Measurements from ENCODE around the gene TRAPPC5. TPM values are rescaled to one million over a fixed set of nuclear protein-coding genes. Genes with fewer than 3 reads are reported as not detected.

TRAPPC5 gene
- total RNA-seq, 4 donors from 2014 or later, result 46.8 to 111 (median 93.1) TPM

DNA sequence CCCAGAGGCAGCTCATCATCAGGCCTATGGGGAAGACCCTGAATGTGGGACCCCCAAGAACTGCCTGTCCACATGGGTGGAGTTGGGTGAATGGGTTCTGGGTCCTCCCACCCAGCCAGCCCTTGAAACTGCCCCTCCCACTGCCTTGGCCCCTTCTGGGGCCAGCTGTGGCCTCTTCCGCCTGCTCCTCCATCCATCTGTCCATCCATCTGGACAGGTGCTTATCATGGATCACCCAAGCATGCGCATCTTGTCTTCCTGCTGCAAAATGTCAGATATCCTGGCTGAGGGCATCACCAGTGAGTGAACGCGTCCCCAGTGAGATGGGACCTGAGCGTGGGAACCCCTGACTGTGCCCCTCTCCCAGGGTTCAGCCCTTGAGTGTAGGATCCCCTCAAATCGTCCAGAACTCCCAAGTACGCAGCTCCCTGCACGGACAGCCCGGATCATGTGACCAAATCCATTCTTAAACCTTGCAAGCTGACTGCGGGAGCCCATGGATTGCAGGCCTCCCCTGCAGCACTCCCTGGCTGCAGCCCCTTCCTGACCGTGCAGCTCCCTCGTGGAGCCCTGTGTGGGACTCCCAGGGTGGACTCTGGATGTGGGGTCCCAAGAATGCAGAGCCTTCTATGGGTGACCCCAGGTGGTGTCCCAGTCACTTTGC, 41.7 kb upstream of the TRAPPC5 start:
- H3K27ac ChIP-seq, result no peak overlapping the region
- no peaks in the 10 kb centered on the region for H3K36me3 ChIP-seq
- WGBS, 2 donors, result 75 to 79% methylated on average over 10 to 12 of the region's 12 CpGs
- no peaks in the 10 kb centered on the region for H3K27me3 ChIP-seq
- peaks cover 4 to 15% of the 10 kb centered on the region in 2 donors for H3K4me1 ChIP-seq
- intact Hi-C loops (cut with DNase I), result loop anchor here (5.0 kb wide), 1 partner anchor 43 kb away; the partner anchor contains the start of gene TRAPPC5
- DNase-seq, result no peak
- H3K9me3 ChIP-seq, result no peaks in the 10 kb centered on the region
- no peak overlapping the region for H3K4me3 ChIP-seq (replicated peaks in 1 of 3)
- TF ChIP-seq, protein P1, sequence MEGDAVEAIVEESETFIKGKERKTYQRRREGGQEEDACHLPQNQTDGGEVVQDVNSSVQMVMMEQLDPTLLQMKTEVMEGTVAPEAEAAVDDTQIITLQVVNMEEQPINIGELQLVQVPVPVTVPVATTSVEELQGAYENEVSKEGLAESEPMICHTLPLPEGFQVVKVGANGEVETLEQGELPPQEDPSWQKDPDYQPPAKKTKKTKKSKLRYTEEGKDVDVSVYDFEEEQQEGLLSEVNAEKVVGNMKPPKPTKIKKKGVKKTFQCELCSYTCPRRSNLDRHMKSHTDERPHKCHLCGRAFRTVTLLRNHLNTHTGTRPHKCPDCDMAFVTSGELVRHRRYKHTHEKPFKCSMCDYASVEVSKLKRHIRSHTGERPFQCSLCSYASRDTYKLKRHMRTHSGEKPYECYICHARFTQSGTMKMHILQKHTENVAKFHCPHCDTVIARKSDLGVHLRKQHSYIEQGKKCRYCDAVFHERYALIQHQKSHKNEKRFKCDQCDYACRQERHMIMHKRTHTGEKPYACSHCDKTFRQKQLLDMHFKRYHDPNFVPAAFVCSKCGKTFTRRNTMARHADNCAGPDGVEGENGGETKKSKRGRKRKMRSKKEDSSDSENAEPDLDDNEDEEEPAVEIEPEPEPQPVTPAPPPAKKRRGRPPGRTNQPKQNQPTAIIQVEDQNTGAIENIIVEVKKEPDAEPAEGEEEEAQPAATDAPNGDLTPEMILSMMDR (IDR thresholded peaks at IDR 0.05), result no peak
- TF ChIP-seq POLR2A (IDR thresholded peaks at IDR 0.05), result no peak

DNA sequence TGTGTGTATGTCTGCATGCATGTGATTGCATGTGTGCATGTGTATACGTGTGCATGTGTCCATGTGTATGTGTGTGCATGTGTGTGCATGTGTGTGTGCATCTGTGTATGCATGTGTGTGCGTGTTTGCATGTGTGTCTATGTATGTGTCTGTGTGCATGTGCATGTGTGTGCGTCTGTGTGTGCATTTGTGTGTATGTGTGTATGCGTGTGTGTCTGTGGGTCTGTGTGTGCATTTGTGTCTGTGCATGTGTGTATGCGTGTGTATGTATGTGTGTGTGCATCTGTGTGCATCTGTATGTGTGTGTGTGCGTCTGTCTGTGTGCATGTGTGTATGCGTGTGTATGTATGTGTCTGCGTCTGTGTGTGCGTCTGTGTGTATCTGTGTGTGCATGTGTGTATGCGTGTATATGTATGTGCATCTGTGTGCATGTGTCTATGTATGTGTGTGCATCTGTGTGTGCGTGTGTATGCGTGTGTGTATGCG, 40.7 kb upstream of the TRAPPC5 start:
- no peak for DNase-seq
- Histone ChIP-seq H3K36me3 (no peaks in the 10 kb centered on the region), H3K9me3 (no peaks in the 10 kb centered on the region), H3K4me3 (replicated peaks in 1 of 3) (no peak overlapping the region), H3K4me1 (peaks cover 4 to 15% of the 10 kb centered on the region in 2 donors), H3K27ac (no peak overlapping the region), H3K27me3 (no peaks in the 10 kb centered on the region)
- intact Hi-C loops (cut with DNase I), result loop anchor here (5.0 kb wide), 1 partner anchor 42 kb away; the partner anchor contains the start of gene TRAPPC5
- TF ChIP-seq, protein P1 (IDR thresholded peaks at IDR 0.05), result no peak
- no peak for TF ChIP-seq POLR2A (IDR thresholded peaks at IDR 0.05)
- WGBS, 2 donors, result 94 to 95% methylated on average over 13 of the region's 13 CpGs

DNA sequence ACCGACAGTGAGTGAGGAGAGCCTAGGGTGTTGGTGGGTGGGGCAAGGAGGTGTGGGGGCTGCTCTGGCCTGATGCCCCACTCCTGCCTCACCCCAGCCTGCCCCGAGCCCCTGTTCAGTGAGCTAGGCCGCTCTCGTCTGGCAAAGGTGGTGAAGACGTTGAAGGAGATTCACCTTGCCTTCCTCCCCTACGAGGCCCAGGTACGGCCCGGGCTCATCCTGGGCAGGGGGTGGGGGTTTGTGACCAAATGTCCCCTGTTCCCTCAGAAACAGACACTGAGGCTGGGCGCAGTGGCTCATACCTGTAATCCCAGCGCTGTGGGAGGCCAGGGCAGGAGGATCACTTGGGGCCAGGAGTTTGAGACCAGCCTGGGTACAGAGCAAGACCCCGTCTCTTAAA, 39.8 kb upstream of the TRAPPC5 start:
- WGBS, 2 donors, result 88 to 89% methylated on average over 4 to 6 of the region's 11 CpGs
- no peak overlapping the region for H3K27ac ChIP-seq
- H3K4me1 ChIP-seq, result peaks cover 4 to 10% of the 10 kb centered on the region in 2 donors
- intact Hi-C loops (cut with DNase I), result no loop called here
- TF ChIP-seq, protein P1 (IDR thresholded peaks at IDR 0.05), result no peak
- TF ChIP-seq POLR2A (IDR thresholded peaks at IDR 0.05), result no peak
- DNase-seq, result no peak
- no peaks in the 10 kb centered on the region for H3K9me3 ChIP-seq
- no peaks in the 10 kb centered on the region for H3K36me3 ChIP-seq
- H3K27me3 ChIP-seq, result no peaks in the 10 kb centered on the region
- no peak overlapping the region for H3K4me3 ChIP-seq (replicated peaks in 1 of 3)

DNA sequence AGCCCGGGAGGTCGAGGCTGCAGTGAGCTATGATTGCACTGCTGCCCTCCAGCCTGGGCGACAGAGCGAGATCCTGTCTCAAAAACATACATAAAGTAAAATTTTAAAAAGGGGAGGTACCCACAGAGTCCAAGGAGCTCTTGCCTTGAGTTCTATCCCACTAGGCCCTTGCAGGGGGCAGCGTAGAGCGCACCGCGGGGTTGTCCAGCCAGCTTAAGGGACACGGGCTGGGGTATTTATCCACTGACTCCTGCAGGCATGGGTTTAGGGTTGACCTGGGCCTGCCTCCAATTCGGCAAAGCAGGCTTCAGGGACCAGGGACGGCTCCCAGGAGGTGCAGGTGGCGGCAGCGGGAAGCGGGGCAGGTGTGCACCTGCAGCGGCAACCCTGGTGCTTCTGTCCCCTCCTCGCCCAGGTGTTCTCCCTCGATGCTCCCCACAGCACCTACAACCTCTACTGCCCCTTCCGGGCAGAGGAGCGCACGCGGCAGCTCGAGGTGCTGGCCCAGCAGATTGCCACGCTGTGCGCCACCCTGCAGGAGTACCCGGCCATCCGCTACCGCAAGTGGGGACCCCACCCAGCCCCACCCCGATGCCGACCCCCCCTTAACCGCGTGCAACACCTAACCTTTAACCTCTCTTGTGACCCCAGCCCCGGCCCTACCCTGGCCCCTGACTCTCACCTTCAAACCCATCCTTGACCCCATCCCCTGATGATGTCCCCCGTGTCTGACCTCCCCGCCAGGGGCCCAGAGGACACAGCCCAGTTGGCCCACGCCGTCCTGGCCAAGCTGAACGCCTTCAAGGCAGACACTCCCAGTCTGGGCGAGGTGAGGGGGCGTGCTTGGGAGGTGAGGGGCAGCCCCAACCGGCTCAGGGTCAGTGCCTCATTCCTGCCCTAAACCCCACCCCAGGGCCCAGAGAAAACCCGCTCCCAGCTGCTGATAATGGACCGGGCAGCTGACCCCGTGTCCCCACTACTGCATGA, 39.0 kb upstream of the TRAPPC5 start:
- Histone ChIP-seq H3K36me3 (no peaks in the 10 kb centered on the region), H3K27ac (no peak overlapping the region), H3K9me3 (no peaks in the 10 kb centered on the region), H3K27me3 (no peaks in the 10 kb centered on the region), H3K4me3 (replicated peaks in 1 of 3) (no peak overlapping the region), H3K4me1 (peaks cover 2% of the 10 kb centered on the region in 2 donors)
- WGBS, 2 donors, result 86 to 92% methylated on average over 29 to 34 of the region's 43 CpGs
- intact Hi-C loops (cut with DNase I), result no loop called here
- TF ChIP-seq, protein P1 (IDR thresholded peaks at IDR 0.05), result no peak
- no peak for DNase-seq

Measured in thyroid gland (tissue), 4 donors.